Left lung (tissue), 14 donors: ENCODE data around the gene MAPK8. TPM values are rescaled to one million over a fixed set of nuclear protein-coding genes. Genes with fewer than 3 reads are reported as not detected.
A peak's percentile ranks its signal among the peaks of the same experiment; 100 is the strongest.

ENCODE experiments used
- ATAC-seq: fragments of 200-7000 bp; cut with Tn5 transposase; one replicate; pipeline ENCODE4 v1.9.1; 2020; ENCODE audit warnings: moderate library complexity
- DNase-seq, 4 donors: peaks; one replicate each; pipeline ENCODE4 v3.0.0-alpha.2; 2013 to 2020
- H3K27ac ChIP-seq, 2 donors: fragments of 200-600 bp; sonication (generic) in 1 of 2; one replicate each; pipeline versions ENCODE4 v1.5.0 to v1.8.0; 2020 to 2021
- H3K27me3 ChIP-seq, 2 donors: fragments of 200-600 bp; sonication (generic) in 1 of 2; one replicate each; pipeline versions ENCODE4 v1.5.0 to v1.8.0; 2020 to 2021
- H3K36me3 ChIP-seq, 2 donors: fragments of 200-600 bp; sonication (generic) in 1 of 2; one replicate each; pipeline versions ENCODE4 v1.5.0 to v1.8.0; 2020 to 2021
- H3K4me1 ChIP-seq, 2 donors: fragments of 200-600 bp; one replicate each; pipeline ENCODE4 v1.8.0; 2021
- H3K4me3 ChIP-seq, 2 donors: fragments of 200-600 bp; sonication (generic) in 1 of 2; one replicate each; pipeline versions ENCODE4 v1.5.0 to v1.8.0; 2020 to 2021; ENCODE audit warnings: mild to moderate bottlenecking in 1 of 2
- H3K9me3 ChIP-seq, 2 donors: fragments of 200-600 bp; sonication (generic) in 1 of 2; one replicate each; pipeline versions ENCODE4 v1.5.0 to v1.8.0; 2020 to 2021
- intact Hi-C, 2 donors: fragments of 100-400 bp; cut with DNase I; formaldehyde crosslinking; loops; one replicate each; pipeline versions ENCODE4 v1.11.2 to v1.14.2; 2022
- long read RNA-seq, 12 donors: library from polyadenylated mRNA in 2 of 12; unstranded in 2 of 12; transcript quantifications; one replicate each; pipeline ENCODE4 v2.0.0 and lab custom pipeline, GENCODE V29; 2019 to 2026
- polyA plus RNA-seq, 6 donors: library from polyadenylated mRNA; unstranded; fragments of 120-200 nt; gene quantifications; one replicate each; pipeline ENCODE4 v1.2.1, GENCODE V29; 2013; ENCODE audit not compliant: insufficient read length in 6 of 6
- total RNA-seq, 2 donors: library from RNA; stranded (reverse); fragmentation: NEBNext Ultra II Directional; extraction: Animal tissue kit (Norgen Biotek cat#: 25700); gene quantifications; one replicate each; pipeline ENCODE4 v1.2.1, GENCODE V29; 2021
- TF ChIP-seq, protein P1 (sequence below), 2 donors: fragments of 200-600 bp; sonication (generic) in 1 of 2; IDR thresholded peaks; one replicate each; pipeline versions ENCODE4 v1.5.0 to v1.8.0; 2021; ENCODE audit warnings: antibody characterized with exemption in 2 of 2
- donor health status: DM: no; HTN: yes; CAD: no.
- donor health status: DM: no; HTN: no; CAD: no.

The MAPK8 gene
- total RNA-seq = 10 to 100 TPM; 31.3 to 36.9 TPM
- 10 to 100 TPM; 65.7 to 81.8 (median 75.0) TPM for polyA plus RNA-seq
- long read RNA-seq, donor 1 = 0 reads
- long read RNA-seq, donor 2, full-length matches to known transcripts = 4 of 19 reads
- long read RNA-seq, donor 2, partial matches to known transcripts = 10 of 19 reads
- long read RNA-seq, donor 2, other reads (novel, unspliced or antisense) = 5 of 19 reads
- long read RNA-seq, donor 3, partial matches to known transcripts = 0 of 1 reads
- long read RNA-seq, donor 3, other reads (novel, unspliced or antisense) = 0 of 1 reads
- long read RNA-seq, donor 4, partial matches to known transcripts = 0 of 2 reads
- long read RNA-seq, donor 4, other reads (novel, unspliced or antisense) = 2 of 2 reads
- long read RNA-seq, donor 5, partial matches to known transcripts = 0 of 5 reads
- long read RNA-seq, donor 5, other reads (novel, unspliced or antisense) = 0 of 5 reads
- long read RNA-seq, donor 6, partial matches to known transcripts = 0 of 2 reads
- long read RNA-seq, donor 6, other reads (novel, unspliced or antisense) = 0 of 2 reads
- long read RNA-seq, donor 7 = 0 reads
- long read RNA-seq, donor 8, full-length matches to known transcripts = 5 of 5 reads
- long read RNA-seq, donor 8, partial matches to known transcripts = 0 of 5 reads
- long read RNA-seq, donor 8, other reads (novel, unspliced or antisense) = 0 of 5 reads
- long read RNA-seq, donor 9 = 0 reads
- long read RNA-seq, donor 10 = 0 reads
- long read RNA-seq, donor 11, full-length matches to known transcripts = 3 of 13 reads
- long read RNA-seq, donor 11, partial matches to known transcripts = 5 of 13 reads
- long read RNA-seq, donor 11, other reads (novel, unspliced or antisense) = 5 of 13 reads
- long read RNA-seq, donor 12, partial matches to known transcripts = 0 of 1 reads
- long read RNA-seq, donor 12, other reads (novel, unspliced or antisense) = 0 of 1 reads

DNA sequence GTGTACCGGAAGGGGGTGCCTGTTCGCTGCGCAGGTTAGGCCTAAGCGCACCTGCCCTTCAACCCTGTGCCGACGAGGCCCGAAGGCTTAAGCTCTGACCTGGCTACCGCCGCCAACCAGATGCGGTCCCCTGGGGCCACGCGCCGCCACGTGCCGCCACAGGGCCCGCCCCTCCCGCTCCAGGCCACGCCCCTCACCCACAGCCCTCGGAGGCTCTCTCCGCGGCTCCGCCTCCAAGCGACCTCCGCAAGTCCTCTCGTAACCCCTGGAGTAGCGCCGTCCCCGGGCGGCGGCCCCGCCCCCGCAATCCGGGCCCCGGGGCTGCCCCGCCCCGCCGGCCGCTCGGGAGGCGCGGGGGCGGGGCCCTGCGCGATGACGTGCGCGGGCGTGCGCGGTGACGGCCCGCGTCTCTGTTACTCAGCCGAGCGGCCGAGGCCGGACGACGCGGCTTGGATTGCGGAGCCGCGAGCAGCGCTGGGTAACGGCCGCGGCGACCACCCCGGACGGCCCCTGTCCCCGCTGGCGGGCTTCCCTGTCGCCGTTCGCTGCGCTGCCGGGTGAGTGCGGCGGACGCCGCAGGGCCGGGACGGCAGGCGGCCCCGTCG lies at the start of gene MAPK8:
Gene MAPK8, plus strand, starts transcription at position 413 of the 605 bp plus-strand sequence. CDS start 94,984 bp downstream, outside the sequence.
- peak within 1 kb of the TSS; percentile 57 to 73 for H3K4me3 ChIP-seq
- peaks cover 0 to 22% of the 10 kb centered on the region in 2 donors for H3K4me1 ChIP-seq
- TF ChIP-seq, protein P1, sequence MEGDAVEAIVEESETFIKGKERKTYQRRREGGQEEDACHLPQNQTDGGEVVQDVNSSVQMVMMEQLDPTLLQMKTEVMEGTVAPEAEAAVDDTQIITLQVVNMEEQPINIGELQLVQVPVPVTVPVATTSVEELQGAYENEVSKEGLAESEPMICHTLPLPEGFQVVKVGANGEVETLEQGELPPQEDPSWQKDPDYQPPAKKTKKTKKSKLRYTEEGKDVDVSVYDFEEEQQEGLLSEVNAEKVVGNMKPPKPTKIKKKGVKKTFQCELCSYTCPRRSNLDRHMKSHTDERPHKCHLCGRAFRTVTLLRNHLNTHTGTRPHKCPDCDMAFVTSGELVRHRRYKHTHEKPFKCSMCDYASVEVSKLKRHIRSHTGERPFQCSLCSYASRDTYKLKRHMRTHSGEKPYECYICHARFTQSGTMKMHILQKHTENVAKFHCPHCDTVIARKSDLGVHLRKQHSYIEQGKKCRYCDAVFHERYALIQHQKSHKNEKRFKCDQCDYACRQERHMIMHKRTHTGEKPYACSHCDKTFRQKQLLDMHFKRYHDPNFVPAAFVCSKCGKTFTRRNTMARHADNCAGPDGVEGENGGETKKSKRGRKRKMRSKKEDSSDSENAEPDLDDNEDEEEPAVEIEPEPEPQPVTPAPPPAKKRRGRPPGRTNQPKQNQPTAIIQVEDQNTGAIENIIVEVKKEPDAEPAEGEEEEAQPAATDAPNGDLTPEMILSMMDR (IDR thresholded peaks at IDR 0.05) = no peak
- H3K36me3 ChIP-seq = no peaks in the 10 kb centered on the region
- DNase-seq (peak; percentile 86 to 99 (median 94)), ATAC-seq (peak; percentile 96)
- H3K9me3 ChIP-seq = no peaks in the 10 kb centered on the region
- H3K27ac ChIP-seq = peak within 1 kb of the TSS; percentile 92
- intact Hi-C loops = no loop called here
- no peaks in the 10 kb centered on the region for H3K27me3 ChIP-seq

DNA sequence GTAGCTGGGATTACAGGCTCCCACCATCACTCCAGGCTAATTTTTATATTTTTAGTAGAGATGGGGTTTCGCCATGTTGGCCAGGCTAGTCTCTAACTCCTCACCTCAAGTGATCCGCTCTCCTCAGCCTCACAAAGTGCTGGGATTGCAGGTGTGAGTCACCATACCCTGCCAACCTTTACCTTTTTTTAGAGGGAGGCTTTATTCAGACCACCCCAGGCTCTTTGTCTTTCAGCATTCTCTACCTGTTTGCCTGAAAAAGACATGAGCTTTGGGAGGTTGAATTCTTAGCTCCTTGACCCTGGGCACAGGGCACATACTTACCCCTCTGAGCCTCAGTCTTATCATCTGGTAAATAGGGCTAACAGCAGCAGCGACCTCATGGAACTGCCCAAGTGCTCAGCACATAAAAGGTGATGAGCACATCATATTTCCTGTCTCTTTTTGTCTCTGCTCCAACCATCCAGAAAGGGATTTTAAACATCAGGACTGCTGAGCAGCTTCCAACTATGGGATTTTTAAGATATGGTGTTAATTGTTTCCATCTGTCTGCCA lies 49.0 kb upstream of the MAPK8 start:
- TF ChIP-seq, protein P1 (IDR thresholded peaks at IDR 0.05) = no peak
- intact Hi-C loops = no loop called here
- no peak overlapping the region for H3K4me3 ChIP-seq
- ATAC-seq (no peak), DNase-seq (no peak)
- no peaks in the 10 kb centered on the region for H3K27me3 ChIP-seq
- H3K36me3 ChIP-seq = no peaks in the 10 kb centered on the region
- H3K9me3 ChIP-seq = no peaks in the 10 kb centered on the region
- H3K27ac ChIP-seq = no peak overlapping the region
- H3K4me1 ChIP-seq = no peaks in the 10 kb centered on the region

DNA sequence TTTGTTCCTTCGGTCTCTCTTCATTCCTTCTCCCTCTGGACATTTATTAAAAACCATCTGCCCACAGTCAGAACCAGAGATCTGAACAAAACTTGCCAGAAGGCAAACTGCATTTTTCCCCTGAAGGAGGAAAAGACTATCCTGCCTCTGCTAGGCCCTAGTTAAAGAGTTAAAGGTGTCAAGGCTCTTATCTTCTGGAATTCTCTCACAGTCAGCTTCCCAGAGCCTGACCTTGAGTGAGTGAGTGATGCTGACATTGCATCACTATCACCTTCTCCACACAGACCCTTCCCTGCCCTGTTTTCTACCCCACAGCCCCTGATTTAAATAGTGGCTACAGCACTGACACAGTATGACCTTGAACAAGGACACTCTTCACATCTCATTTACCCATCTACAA lies 48.4 kb upstream of the MAPK8 start:
- Histone ChIP-seq H3K27me3 (no peaks in the 10 kb centered on the region), H3K27ac (no peak overlapping the region), H3K9me3 (no peaks in the 10 kb centered on the region), H3K4me3 (no peak overlapping the region), H3K4me1 (no peaks in the 10 kb centered on the region), H3K36me3 (no peaks in the 10 kb centered on the region)
- ATAC-seq = no peak
- no peak for DNase-seq
- TF ChIP-seq, protein P1 (IDR thresholded peaks at IDR 0.05) = no peak
- intact Hi-C loops = no loop called here

DNA sequence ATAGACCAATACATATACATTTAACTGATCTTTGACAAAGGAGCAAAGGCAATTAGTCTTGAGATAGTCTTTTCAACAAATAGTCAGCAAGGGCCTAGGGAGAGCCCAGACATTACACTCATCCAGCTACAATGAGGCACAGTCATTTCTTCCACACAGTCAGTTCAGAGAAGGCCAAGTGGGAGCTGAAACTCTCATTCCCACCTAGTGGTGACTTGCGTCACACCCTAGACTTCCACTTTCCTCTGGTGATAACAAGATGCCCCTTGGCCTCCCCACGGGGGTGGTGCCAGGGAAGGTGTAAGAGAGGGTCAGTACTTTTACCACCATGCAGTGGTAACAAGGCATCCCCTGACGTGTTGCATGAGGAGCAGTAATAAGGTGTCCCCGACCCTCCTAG lies 39.9 kb upstream of the MAPK8 start:
- H3K4me3 ChIP-seq = no peak overlapping the region
- DNase-seq (no peak), ATAC-seq (no peak)
- no peaks in the 10 kb centered on the region for H3K9me3 ChIP-seq
- H3K27me3 ChIP-seq = peaks cover 0 to 6% of the 10 kb centered on the region in 2 donors
- intact Hi-C loops = no loop called here
- H3K36me3 ChIP-seq = no peaks in the 10 kb centered on the region
- H3K4me1 ChIP-seq = no peaks in the 10 kb centered on the region
- no peak overlapping the region for H3K27ac ChIP-seq
- TF ChIP-seq, protein P1 (IDR thresholded peaks at IDR 0.05) = no peak
